ENCODE results near the gene PARD3.

PARD3 gene

GRCh38 chr10:34535872-34536271, 279.2 kb downstream of the PARD3 start:
- peaks cover 2% of the 10 kb centered on the region; the same call in 1 of the 2 replicates for H3K4me1 ChIP-seq
- no peak for DNase-seq (ENCODE audit: low spot score in 2 of 2)
- H3K9me3 ChIP-seq, result no peaks in the 10 kb centered on the region
- H3K4me3 ChIP-seq, result no peak overlapping the region
- in situ Hi-C loops (cut with MboI; ENCODE audit: low sequenced_read_pairs), result no loop called here
- no peaks in the 10 kb centered on the region for H3K36me3 ChIP-seq (replicated peaks)
- no peaks in the 10 kb centered on the region for H3K27me3 ChIP-seq (ENCODE audit: low read depth)

DNA sequence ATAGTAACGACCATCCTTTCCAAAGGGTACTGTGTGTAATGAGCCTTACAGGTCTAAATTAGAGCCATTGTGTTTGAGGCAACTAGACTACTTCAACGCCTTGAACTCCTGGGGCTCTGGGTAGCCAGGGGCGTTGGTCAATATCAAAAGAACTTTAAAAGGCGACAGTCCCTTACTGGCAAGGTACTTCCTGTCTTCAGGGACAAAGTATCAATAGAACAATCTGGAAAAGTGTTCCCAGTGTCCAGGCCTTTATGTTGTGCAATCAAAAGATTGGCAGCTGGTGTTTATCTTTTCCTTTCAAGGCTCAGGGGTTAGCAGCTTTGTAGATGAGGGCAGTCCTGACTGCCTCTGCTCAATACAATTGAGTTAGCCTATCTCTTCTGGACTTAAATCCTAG, 284.3 kb downstream of the PARD3 start:
- in situ Hi-C loops (cut with MboI; ENCODE audit: low sequenced_read_pairs), result no loop called here
- peaks cover 15% of the 10 kb centered on the region for H3K4me1 ChIP-seq
- no peak for DNase-seq (ENCODE audit: low spot score in 2 of 2)
- H3K27me3 ChIP-seq (ENCODE audit: low read depth), result no peaks in the 10 kb centered on the region
- no peaks in the 10 kb centered on the region for H3K9me3 ChIP-seq
- H3K36me3 ChIP-seq (replicated peaks), result no peaks in the 10 kb centered on the region
- H3K4me3 ChIP-seq, result no peak overlapping the region

GRCh38 chr10:34528320-34528719, 286.8 kb downstream of the PARD3 start:
- DNase-seq (ENCODE audit: low spot score in 2 of 2), result peak; percentile 45 to 53
- Histone ChIP-seq H3K4me3 (no peak overlapping the region), H3K9me3 (no peaks in the 10 kb centered on the region), H3K36me3 (replicated peaks) (no peaks in the 10 kb centered on the region), H3K4me1 (peaks cover 15% of the 10 kb centered on the region), H3K27me3 (ENCODE audit: low read depth) (no peaks in the 10 kb centered on the region)
- in situ Hi-C loops (cut with MboI; ENCODE audit: low sequenced_read_pairs), result no loop called here

GRCh38 chr10:34526758-34527730, 288.1 kb downstream of the PARD3 start:
- in situ Hi-C loops (cut with MboI; ENCODE audit: low sequenced_read_pairs), result no loop called here
- H3K9me3 ChIP-seq, result no peaks in the 10 kb centered on the region
- no peak overlapping the region for H3K4me3 ChIP-seq
- H3K27me3 ChIP-seq (ENCODE audit: low read depth), result no peaks in the 10 kb centered on the region
- H3K36me3 ChIP-seq (replicated peaks), result no peaks in the 10 kb centered on the region
- peak; percentile 36 to 53 for DNase-seq (ENCODE audit: low spot score in 2 of 2)
- H3K4me1 ChIP-seq, result peaks cover 15% of the 10 kb centered on the region

DNA sequence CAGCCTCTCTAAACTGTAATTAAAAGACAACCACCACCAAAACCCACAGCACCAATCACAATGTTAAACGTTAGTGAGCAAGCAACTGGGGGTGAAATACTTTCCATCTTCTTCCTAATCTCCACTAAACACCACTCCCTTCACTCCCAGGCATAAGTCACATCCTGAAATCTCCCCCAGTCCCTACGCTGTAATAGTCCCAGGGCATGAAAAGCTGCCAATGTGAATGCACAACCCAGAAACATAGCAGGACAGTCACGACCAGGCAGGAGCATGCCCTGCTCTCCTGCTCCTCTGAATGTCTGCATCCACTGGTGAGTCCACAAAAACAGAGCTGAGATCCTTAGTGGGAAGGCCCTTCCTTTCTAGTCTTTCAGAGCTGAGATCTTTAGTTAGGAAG, 288.9 kb downstream of the PARD3 start:
- H3K4me3 ChIP-seq, result no peak overlapping the region
- H3K9me3 ChIP-seq, result no peaks in the 10 kb centered on the region
- H3K4me1 ChIP-seq, result peaks cover 15% of the 10 kb centered on the region
- no peaks in the 10 kb centered on the region for H3K27me3 ChIP-seq (ENCODE audit: low read depth)
- in situ Hi-C loops (cut with MboI; ENCODE audit: low sequenced_read_pairs), result no loop called here
- no peaks in the 10 kb centered on the region for H3K36me3 ChIP-seq (replicated peaks)
- DNase-seq (ENCODE audit: low spot score in 2 of 2), result no peak

DNA sequence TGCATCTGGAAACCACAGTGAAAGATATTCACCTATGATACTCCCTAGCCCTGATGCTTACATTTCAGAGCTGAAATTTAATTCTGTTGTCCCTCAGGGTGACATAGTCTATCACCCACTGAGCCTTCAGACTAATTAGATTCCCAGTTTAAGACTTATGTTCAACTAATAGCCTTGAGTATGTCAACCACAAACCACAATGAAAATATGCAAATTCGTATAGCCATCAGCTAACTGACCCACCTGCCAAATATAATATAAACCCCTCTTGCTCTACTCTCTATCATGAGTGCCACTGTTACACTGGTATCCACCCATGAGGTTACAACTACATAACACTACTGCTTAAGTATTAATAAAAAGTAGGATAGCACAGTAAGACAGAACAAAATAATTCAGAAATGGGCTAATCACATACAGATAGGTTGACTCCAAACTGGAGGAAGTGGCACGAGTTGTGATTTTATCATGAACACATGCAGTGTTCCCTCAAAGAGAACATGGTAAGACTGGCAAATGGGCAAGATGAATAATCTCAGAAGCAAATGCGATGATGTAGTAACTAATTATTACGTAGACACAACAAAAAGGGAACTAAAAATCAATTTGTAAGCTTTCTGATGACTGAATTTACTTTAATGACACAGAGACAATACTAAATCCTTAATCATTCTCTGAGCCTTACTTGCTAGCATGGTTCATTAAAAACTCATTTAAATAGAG, 290.6 kb downstream of the PARD3 start:
- Histone ChIP-seq H3K4me1 (peaks cover 15% of the 10 kb centered on the region), H3K27me3 (ENCODE audit: low read depth) (no peaks in the 10 kb centered on the region), H3K9me3 (no peaks in the 10 kb centered on the region), H3K4me3 (no peak overlapping the region), H3K36me3 (replicated peaks) (no peaks in the 10 kb centered on the region)
- DNase-seq (ENCODE audit: low spot score in 2 of 2), result no peak
- in situ Hi-C loops (cut with MboI; ENCODE audit: low sequenced_read_pairs), result no loop called here

- Histone ChIP-seq H3K36me3 (replicated peaks) (no peaks in the 10 kb centered on the region), H3K27me3 (ENCODE audit: low read depth) (no peaks in the 10 kb centered on the region), H3K4me1 (peaks cover 8% of the 10 kb centered on the region), H3K4me3 (no peak overlapping the region), H3K9me3 (no peaks in the 10 kb centered on the region)
- in situ Hi-C loops (cut with MboI; ENCODE audit: low sequenced_read_pairs), result no loop called here
- DNase-seq (ENCODE audit: low spot score in 2 of 2), result no peak
Observed at GRCh38 chr10:34523017-34523767, 291.9 kb downstream of the PARD3 start.

- Histone ChIP-seq H3K4me1 (peaks cover 2% of the 10 kb centered on the region), H3K9me3 (no peaks in the 10 kb centered on the region), H3K4me3 (no peak overlapping the region), H3K36me3 (replicated peaks) (no peaks in the 10 kb centered on the region), H3K27me3 (ENCODE audit: low read depth) (no peaks in the 10 kb centered on the region)
- peak in 1 of 2 experiments; percentile 23 for DNase-seq (ENCODE audit: low spot score in 2 of 2)
- in situ Hi-C loops (cut with MboI; ENCODE audit: low sequenced_read_pairs), result no loop called here
Observed at GRCh38 chr10:34522546-34522945, 292.6 kb downstream of the PARD3 start.

DNA sequence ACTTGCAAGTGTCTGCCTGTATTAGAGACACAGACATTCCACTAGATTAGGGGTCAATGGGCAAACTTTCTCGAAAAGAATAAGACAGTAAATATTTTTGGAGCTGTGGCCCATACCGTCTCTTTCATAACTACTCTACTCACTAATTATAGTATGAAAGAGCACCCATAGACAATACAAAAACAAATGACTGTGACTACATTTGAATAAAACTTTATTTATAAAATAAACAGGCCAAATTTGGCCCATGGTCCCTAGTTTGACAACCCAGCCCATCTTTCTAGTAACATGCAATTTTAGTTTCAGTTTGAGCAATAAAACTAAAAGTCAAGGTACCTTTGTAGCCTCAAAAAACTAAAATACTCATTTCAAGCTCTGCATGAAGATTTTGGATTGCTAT, 294.6 kb downstream of the PARD3 start:
- H3K36me3 ChIP-seq (replicated peaks), result no peaks in the 10 kb centered on the region

GRCh38 chr10:34520084-34520483, 295.0 kb downstream of the PARD3 start:
- no peak for DNase-seq (ENCODE audit: low spot score in 2 of 2)
- Histone ChIP-seq H3K4me1 (no peaks in the 10 kb centered on the region), H3K9me3 (no peaks in the 10 kb centered on the region), H3K36me3 (replicated peaks) (no peaks in the 10 kb centered on the region), H3K4me3 (no peak overlapping the region), H3K27me3 (ENCODE audit: low read depth) (no peaks in the 10 kb centered on the region)
- in situ Hi-C loops (cut with MboI; ENCODE audit: low sequenced_read_pairs), result no loop called here

More for the DNA sequence above, 294.6 kb downstream of the PARD3 start:
- Histone ChIP-seq H3K27me3 (ENCODE audit: low read depth) (no peaks in the 10 kb centered on the region), H3K4me1 (no peaks in the 10 kb centered on the region), H3K4me3 (no peak overlapping the region), H3K9me3 (no peaks in the 10 kb centered on the region)
- in situ Hi-C loops (cut with MboI; ENCODE audit: low sequenced_read_pairs), result no loop called here
- no peak for DNase-seq (ENCODE audit: low spot score in 2 of 2)

GRCh38 chr10:34514290-34514689, 300.8 kb downstream of the PARD3 start:
- H3K4me1 ChIP-seq, result no peaks in the 10 kb centered on the region
- H3K27me3 ChIP-seq (ENCODE audit: low read depth), result no peaks in the 10 kb centered on the region
- H3K9me3 ChIP-seq, result no peaks in the 10 kb centered on the region
- in situ Hi-C loops (cut with MboI; ENCODE audit: low sequenced_read_pairs), result no loop called here
- H3K36me3 ChIP-seq (replicated peaks), result no peaks in the 10 kb centered on the region
- no peak overlapping the region for H3K4me3 ChIP-seq
- DNase-seq (ENCODE audit: low spot score in 2 of 2), result no peak

DNA sequence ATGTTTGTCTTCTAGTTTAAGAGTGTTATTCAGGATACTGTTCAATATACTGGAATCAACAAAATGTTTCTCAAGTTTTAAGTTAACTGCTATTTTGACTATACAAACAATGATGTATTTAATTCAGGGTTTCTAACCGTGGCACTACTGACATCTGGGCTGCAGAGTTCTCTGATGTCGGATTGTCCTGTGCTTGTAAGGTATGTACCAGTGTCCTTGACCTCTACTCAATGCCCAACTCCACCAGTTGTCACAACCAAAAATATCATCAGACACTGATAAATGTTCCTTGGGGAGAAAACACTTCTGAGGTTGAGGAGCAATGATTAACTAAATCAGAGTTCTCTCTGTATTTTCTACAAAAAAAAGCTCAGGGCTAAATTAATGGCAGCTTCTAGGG, 301.5 kb downstream of the PARD3 start:
- H3K4me3 ChIP-seq, result no peak overlapping the region
- no peaks in the 10 kb centered on the region for H3K27me3 ChIP-seq (ENCODE audit: low read depth)
- DNase-seq (ENCODE audit: low spot score in 2 of 2), result no peak
- H3K4me1 ChIP-seq, result no peaks in the 10 kb centered on the region
- no peaks in the 10 kb centered on the region for H3K9me3 ChIP-seq
- no peaks in the 10 kb centered on the region for H3K36me3 ChIP-seq (replicated peaks)
- in situ Hi-C loops (cut with MboI; ENCODE audit: low sequenced_read_pairs), result no loop called here

- no peaks in the 10 kb centered on the region for H3K36me3 ChIP-seq (replicated peaks)
- H3K27me3 ChIP-seq (ENCODE audit: low read depth), result no peaks in the 10 kb centered on the region
- no peak for DNase-seq (ENCODE audit: low spot score in 2 of 2)
- H3K4me1 ChIP-seq, result no peaks in the 10 kb centered on the region; the same call in 1 of the 2 replicates
- no peaks in the 10 kb centered on the region for H3K9me3 ChIP-seq
- H3K4me3 ChIP-seq, result no peak overlapping the region
- in situ Hi-C loops (cut with MboI; ENCODE audit: low sequenced_read_pairs), result no loop called here
Observed at GRCh38 chr10:34507217-34507616, 307.9 kb downstream of the PARD3 start.
